ENCODE results near the gene WIPF3. TPM values are rescaled to one million over a fixed set of nuclear protein-coding genes. Genes with fewer than 3 reads are reported as not detected.

WIPF3 gene
- total and polyA plus RNA-seq, 2 of the 4 experiments (the other 2 are of a cell fraction) = not detected

DNA sequence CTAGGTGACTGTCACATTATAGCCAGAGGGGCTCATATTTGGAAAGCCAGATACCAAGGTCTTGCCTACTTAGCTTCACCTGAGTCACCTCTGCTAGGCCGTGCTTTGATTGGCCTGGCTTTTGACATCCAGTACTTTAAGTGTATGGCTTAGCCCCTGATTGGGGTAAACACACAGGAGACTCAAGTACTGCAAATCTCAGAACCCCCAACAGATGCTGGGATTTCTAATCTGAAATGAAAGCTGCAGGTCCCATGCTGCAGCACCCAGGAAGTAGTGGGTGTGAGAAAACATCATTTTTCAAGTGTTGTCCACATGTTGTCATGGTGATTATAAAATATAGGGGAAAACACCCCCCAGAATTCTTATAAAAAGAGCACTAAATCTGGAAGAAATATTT lies 76.2 kb downstream of the WIPF3 start:
- dilution Hi-C loops (cut with HindIII; ENCODE audit: low sequenced_read_pairs, unreplicated experiment) = no loop called here
- in situ Hi-C loops (cut with MboI; ENCODE audit: low sequenced_read_pairs) = no loop called here
- POLR2A ChIA-PET (ENCODE audit: unreplicated experiment) = no interaction called here

More for the DNA sequence above, 76.2 kb downstream of the WIPF3 start:
- WGBS, 2 experiments (ENCODE audit: extremely low coverage in 2 of 2, insufficient read length in 1 of 2) = no CpG with 5 or more reads among the region's 1 CpG
- Histone ChIP-seq H3K23ac (ENCODE audit: low read depth, low read length) (no peak overlapping the region), H3K9me1 (ENCODE audit: insufficient read depth, low read length) (no peaks in the 10 kb centered on the region), H3K27me3 (ENCODE audit: control insufficient read depth, insufficient read depth, low read length) (peaks cover 27% of the 10 kb centered on the region), H2BK20ac (ENCODE audit: low read depth, low read length) (no peak overlapping the region), H3K4ac (ENCODE audit: low read depth, low read length) (no peak overlapping the region), H3K14ac (replicated peaks; ENCODE audit: low read depth, low read length) (no peak overlapping the region), H3K9me3 (ENCODE audit: control insufficient read depth, insufficient read depth, low read length) (no peaks in the 10 kb centered on the region), H2BK15ac (ENCODE audit: low read depth, low read length) (no peak overlapping the region), H3K4me3 (ENCODE audit: insufficient read depth, low read depth, low read length) (no peak overlapping the region), H3K18ac (ENCODE audit: low read depth, low read length) (no peak overlapping the region), H3K56ac (ENCODE audit: extremely low read depth, insufficient read depth, low read length) (no peak overlapping the region), H3K36me3 (ENCODE audit: control insufficient read depth, insufficient read depth, low read length) (no peaks in the 10 kb centered on the region), H3K4me2 (ENCODE audit: low read depth, low read length) (no peak overlapping the region), H3K27ac (ENCODE audit: insufficient read depth, low read length) (no peak overlapping the region), H4K5ac (ENCODE audit: low read depth, low read length) (no peak overlapping the region), H3K79me1 (ENCODE audit: low read depth in 1 of 2, low read length in 2 of 2) (no peaks in the 10 kb centered on the region), H2AK5ac (ENCODE audit: low read depth, low read length) (no peak overlapping the region), H2AK9ac (replicated peaks; ENCODE audit: low read depth, low read length, poor library complexity) (no peak overlapping the region), H4K8ac (ENCODE audit: low read depth in 2 of 2, low read length in 2 of 2) (no peak overlapping the region), H2AFZ (replicated peaks; ENCODE audit: low read length, poor library complexity) (no peak overlapping the region), H2BK5ac (ENCODE audit: low read depth, low read length, poor library complexity, severe bottlenecking) (no peak overlapping the region), H3K4me1 (ENCODE audit: control insufficient read depth, insufficient read depth, low read length) (no peaks in the 10 kb centered on the region), H3K9ac (ENCODE audit: low read depth, low read length) (no peak overlapping the region), H4K91ac (ENCODE audit: insufficient read depth, low read depth, low read length) (no peak overlapping the region), H2BK120ac (ENCODE audit: low read depth, low read length) (no peak overlapping the region), H4K20me1 (ENCODE audit: insufficient read depth, low read length) (no peaks in the 10 kb centered on the region)
- no TSS peak for BruUV-seq (replicated peaks)
- ATAC-seq (ENCODE audit: low read depth) = no peak
- no peak for TF ChIP-seq BHLHE40 (IDR thresholded peaks at IDR 0.05; ENCODE audit: low read depth, low read length)
- no peak for TF ChIP-seq MAFK (IDR thresholded peaks at IDR 0.05; ENCODE audit: low read depth, low read length)
- no peak for TF ChIP-seq RFX5 (IDR thresholded peaks at IDR 0.05; ENCODE audit: low read depth, low read length)
- no peak for TF ChIP-seq SMC3 (IDR thresholded peaks at IDR 0.05; ENCODE audit: low read depth, low read length)
- no peak for TF ChIP-seq FOS (IDR thresholded peaks at IDR 0.05; ENCODE audit: low read depth, low read length)
- no peak for TF ChIP-seq CHD1 (IDR thresholded peaks at IDR 0.05; ENCODE audit: low read depth, low read length)
- no peak for TF ChIP-seq POLR2A (IDR thresholded peaks at IDR 0.05; ENCODE audit: low read depth, low read length)
- no peak for TF ChIP-seq NFE2L2 (IDR thresholded peaks at IDR 0.05; ENCODE audit: low read depth, low read length)
- no peak for TF ChIP-seq RCOR1 (IDR thresholded peaks at IDR 0.05; ENCODE audit: insufficient replicate concordance, low read length)
- TF ChIP-seq, protein P1, sequence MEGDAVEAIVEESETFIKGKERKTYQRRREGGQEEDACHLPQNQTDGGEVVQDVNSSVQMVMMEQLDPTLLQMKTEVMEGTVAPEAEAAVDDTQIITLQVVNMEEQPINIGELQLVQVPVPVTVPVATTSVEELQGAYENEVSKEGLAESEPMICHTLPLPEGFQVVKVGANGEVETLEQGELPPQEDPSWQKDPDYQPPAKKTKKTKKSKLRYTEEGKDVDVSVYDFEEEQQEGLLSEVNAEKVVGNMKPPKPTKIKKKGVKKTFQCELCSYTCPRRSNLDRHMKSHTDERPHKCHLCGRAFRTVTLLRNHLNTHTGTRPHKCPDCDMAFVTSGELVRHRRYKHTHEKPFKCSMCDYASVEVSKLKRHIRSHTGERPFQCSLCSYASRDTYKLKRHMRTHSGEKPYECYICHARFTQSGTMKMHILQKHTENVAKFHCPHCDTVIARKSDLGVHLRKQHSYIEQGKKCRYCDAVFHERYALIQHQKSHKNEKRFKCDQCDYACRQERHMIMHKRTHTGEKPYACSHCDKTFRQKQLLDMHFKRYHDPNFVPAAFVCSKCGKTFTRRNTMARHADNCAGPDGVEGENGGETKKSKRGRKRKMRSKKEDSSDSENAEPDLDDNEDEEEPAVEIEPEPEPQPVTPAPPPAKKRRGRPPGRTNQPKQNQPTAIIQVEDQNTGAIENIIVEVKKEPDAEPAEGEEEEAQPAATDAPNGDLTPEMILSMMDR (conservative IDR thresholded peaks at IDR 0.05; ENCODE audit: low read depth, low read length) = no peak
- TF ChIP-seq, protein P2, sequence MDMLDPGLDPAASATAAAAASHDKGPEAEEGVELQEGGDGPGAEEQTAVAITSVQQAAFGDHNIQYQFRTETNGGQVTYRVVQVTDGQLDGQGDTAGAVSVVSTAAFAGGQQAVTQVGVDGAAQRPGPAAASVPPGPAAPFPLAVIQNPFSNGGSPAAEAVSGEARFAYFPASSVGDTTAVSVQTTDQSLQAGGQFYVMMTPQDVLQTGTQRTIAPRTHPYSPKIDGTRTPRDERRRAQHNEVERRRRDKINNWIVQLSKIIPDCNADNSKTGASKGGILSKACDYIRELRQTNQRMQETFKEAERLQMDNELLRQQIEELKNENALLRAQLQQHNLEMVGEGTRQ (IDR thresholded peaks at IDR 0.05; ENCODE audit: low read depth, low read length) = no peak
- TF ChIP-seq CEBPB (IDR thresholded peaks at IDR 0.05; ENCODE audit: low read depth, low read length) = no peak
- TF ChIP-seq, protein P3, sequence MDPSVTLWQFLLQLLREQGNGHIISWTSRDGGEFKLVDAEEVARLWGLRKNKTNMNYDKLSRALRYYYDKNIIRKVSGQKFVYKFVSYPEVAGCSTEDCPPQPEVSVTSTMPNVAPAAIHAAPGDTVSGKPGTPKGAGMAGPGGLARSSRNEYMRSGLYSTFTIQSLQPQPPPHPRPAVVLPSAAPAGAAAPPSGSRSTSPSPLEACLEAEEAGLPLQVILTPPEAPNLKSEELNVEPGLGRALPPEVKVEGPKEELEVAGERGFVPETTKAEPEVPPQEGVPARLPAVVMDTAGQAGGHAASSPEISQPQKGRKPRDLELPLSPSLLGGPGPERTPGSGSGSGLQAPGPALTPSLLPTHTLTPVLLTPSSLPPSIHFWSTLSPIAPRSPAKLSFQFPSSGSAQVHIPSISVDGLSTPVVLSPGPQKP (IDR thresholded peaks at IDR 0.05; ENCODE audit: borderline replicate concordance, low read depth, low read length) = no peak
- no peak for TF ChIP-seq MXI1 (IDR thresholded peaks at IDR 0.05; ENCODE audit: borderline replicate concordance, low read depth, low read length)
- no peak for TF ChIP-seq MAZ (IDR thresholded peaks at IDR 0.05; ENCODE audit: borderline replicate concordance, low read depth, low read length)
- TF ChIP-seq RAD21 (IDR thresholded peaks at IDR 0.05; ENCODE audit: low read length) = no peak
- DNase-seq = no peak
- CTCF ChIA-PET = no interaction called here
- intact Hi-C loops (cut with micrococcal nuclease) = no loop called here

Data from IMR-90 (cell line).